ENCODE results near the gene SYT2. TPM values are rescaled to one million over a fixed set of nuclear protein-coding genes. Genes with fewer than 3 reads are reported as not detected.
"Not testable (repeated sequence)": the region's sequence is repeated elsewhere in the genome, so short reads cannot be mapped to it uniquely, and the experiment has no call there.

SYT2 gene
- total and polyA plus RNA-seq, 2 donors (not counting 1 experiment from before 2014, with no cell fraction given): 0.03 TPM; not detected in 1

DNA sequence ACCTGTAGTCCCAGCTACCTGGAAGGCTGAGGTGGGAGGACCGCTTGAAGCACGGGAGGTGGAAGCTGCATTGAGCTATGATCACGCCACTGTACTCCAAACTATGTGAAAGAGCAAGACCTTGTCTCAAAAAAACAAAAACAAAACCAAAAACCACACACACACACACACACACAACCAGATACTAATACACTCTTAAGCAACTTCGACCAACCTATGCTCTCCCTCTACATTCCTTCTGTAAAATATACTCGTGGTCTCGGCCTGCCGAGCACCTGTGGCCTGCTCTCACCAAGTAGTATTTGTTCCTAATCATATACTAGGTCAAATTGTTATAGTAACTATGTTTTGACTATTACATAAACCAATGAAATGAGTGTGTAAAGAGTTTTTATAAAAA, 13.5 kb upstream of the SYT2 start:
- Histone ChIP-seq H3K27ac (ENCODE audit: insufficient read depth, low read length) (no peak overlapping the region), H3K79me2 (ENCODE audit: control insufficient read depth, insufficient read depth, low read length) (no peaks in the 10 kb centered on the region), H3K36me3 (ENCODE audit: control insufficient read depth, insufficient read depth, low read length) (peaks cover 9% of the 10 kb centered on the region), H2AFZ (ENCODE audit: low read length) (no peak overlapping the region), H3K9me3 (ENCODE audit: control insufficient read depth, insufficient read depth, low read depth, low read length) (no peaks in the 10 kb centered on the region), H3K4me3 (replicated peaks in 1 of 4; ENCODE audit: control extremely low read depth in 1 of 4, insufficient read depth in 1 of 4, low read depth in 3 of 4, low read length in 4 of 4) (no peak overlapping the region), H3K4me1 (ENCODE audit: control insufficient read depth, extremely low read depth, insufficient read depth, low read length) (no peaks in the 10 kb centered on the region), H4K20me1 (ENCODE audit: control insufficient read depth, extremely low read depth, insufficient read depth, low read length) (no peaks in the 10 kb centered on the region), H3K27me3 (ENCODE audit: control insufficient read depth, insufficient read depth, low read length) (no peaks in the 10 kb centered on the region), H3K9ac (ENCODE audit: insufficient read depth, low read length) (no peak overlapping the region), H3K4me2 (ENCODE audit: extremely low read depth, insufficient read depth, low read length) (no peak overlapping the region)
- DNase-seq (ENCODE audit: low read depth in 2 of 2): no peak
- no peak for TF ChIP-seq EZH2 (IDR thresholded peaks at IDR 0.05; ENCODE audit: low read length, missing control alignments)
- TF ChIP-seq, protein P1, sequence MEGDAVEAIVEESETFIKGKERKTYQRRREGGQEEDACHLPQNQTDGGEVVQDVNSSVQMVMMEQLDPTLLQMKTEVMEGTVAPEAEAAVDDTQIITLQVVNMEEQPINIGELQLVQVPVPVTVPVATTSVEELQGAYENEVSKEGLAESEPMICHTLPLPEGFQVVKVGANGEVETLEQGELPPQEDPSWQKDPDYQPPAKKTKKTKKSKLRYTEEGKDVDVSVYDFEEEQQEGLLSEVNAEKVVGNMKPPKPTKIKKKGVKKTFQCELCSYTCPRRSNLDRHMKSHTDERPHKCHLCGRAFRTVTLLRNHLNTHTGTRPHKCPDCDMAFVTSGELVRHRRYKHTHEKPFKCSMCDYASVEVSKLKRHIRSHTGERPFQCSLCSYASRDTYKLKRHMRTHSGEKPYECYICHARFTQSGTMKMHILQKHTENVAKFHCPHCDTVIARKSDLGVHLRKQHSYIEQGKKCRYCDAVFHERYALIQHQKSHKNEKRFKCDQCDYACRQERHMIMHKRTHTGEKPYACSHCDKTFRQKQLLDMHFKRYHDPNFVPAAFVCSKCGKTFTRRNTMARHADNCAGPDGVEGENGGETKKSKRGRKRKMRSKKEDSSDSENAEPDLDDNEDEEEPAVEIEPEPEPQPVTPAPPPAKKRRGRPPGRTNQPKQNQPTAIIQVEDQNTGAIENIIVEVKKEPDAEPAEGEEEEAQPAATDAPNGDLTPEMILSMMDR (conservative IDR thresholded peaks at IDR 0.05 in 1 of 2, IDR thresholded peaks at IDR 0.05 in 1 of 2; ENCODE audit: low read depth in 1 of 2, low read length in 2 of 2): no peak

GRCh38 chr1:202723046-202723445, 12.8 kb upstream of the SYT2 start:
- not testable (repeated sequence) for H3K9me3 ChIP-seq (ENCODE audit: control insufficient read depth, insufficient read depth, low read depth, low read length); H3K27me3 ChIP-seq (ENCODE audit: control insufficient read depth, insufficient read depth, low read length); H3K27ac ChIP-seq (ENCODE audit: insufficient read depth, low read length); H3K4me2 ChIP-seq (ENCODE audit: extremely low read depth, insufficient read depth, low read length); H3K36me3 ChIP-seq (ENCODE audit: control insufficient read depth, insufficient read depth, low read length); H3K9ac ChIP-seq (ENCODE audit: insufficient read depth, low read length); DNase-seq (ENCODE audit: low read depth in 2 of 2); H2AFZ ChIP-seq (ENCODE audit: low read length); H3K79me2 ChIP-seq (ENCODE audit: control insufficient read depth, insufficient read depth, low read length); H3K4me3 ChIP-seq (replicated peaks in 1 of 4; ENCODE audit: control extremely low read depth in 1 of 4, insufficient read depth in 1 of 4, low read depth in 3 of 4, low read length in 4 of 4); H3K4me1 ChIP-seq (ENCODE audit: control insufficient read depth, extremely low read depth, insufficient read depth, low read length); H4K20me1 ChIP-seq (ENCODE audit: control insufficient read depth, extremely low read depth, insufficient read depth, low read length)

DNA sequence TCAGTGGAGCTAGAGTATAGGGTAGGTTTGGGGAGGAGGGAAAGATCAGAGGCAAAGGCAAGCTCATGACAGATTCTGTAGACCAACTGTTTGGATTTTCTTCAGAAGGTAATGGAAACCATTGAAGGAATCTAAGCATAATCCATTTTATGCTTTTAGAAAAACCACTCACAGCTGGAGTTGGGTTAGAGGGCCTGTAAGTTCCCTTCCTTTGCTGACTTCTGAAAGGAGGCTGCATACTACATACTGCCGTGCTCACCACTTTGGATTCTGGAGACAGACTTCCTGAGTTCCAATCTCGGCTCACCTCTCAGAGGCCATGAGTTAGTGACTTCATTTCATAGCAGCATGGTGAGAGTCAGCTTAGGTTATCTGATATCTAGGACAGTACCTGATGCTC, 6.4 kb upstream of the SYT2 start:
- Histone ChIP-seq H3K4me2 (ENCODE audit: extremely low read depth, insufficient read depth, low read length) (no peak overlapping the region), H3K4me3 (replicated peaks in 1 of 4; ENCODE audit: control extremely low read depth in 1 of 4, insufficient read depth in 1 of 4, low read depth in 3 of 4, low read length in 4 of 4) (no peak overlapping the region), H3K4me1 (ENCODE audit: control insufficient read depth, extremely low read depth, insufficient read depth, low read length) (no peaks in the 10 kb centered on the region), H3K79me2 (ENCODE audit: control insufficient read depth, insufficient read depth, low read length) (no peaks in the 10 kb centered on the region), H2AFZ (ENCODE audit: low read length) (no peak overlapping the region), H4K20me1 (ENCODE audit: control insufficient read depth, extremely low read depth, insufficient read depth, low read length) (no peaks in the 10 kb centered on the region), H3K9me3 (ENCODE audit: control insufficient read depth, insufficient read depth, low read depth, low read length) (no peaks in the 10 kb centered on the region), H3K36me3 (ENCODE audit: control insufficient read depth, insufficient read depth, low read length) (no peaks in the 10 kb centered on the region), H3K27ac (ENCODE audit: insufficient read depth, low read length) (no peak overlapping the region), H3K27me3 (ENCODE audit: control insufficient read depth, insufficient read depth, low read length) (peaks cover 33% of the 10 kb centered on the region), H3K9ac (ENCODE audit: insufficient read depth, low read length) (no peak overlapping the region)
- no peak for DNase-seq (ENCODE audit: low read depth in 2 of 2)
- TF ChIP-seq, protein P1 (conservative IDR thresholded peaks at IDR 0.05 in 1 of 2, IDR thresholded peaks at IDR 0.05 in 1 of 2; ENCODE audit: low read depth in 1 of 2, low read length in 2 of 2): no peak
- no peak for TF ChIP-seq EZH2 (IDR thresholded peaks at IDR 0.05; ENCODE audit: low read length, missing control alignments)

GRCh38 chr1:202714202-202714601, 3.9 kb upstream of the SYT2 start:
- not testable (repeated sequence) for H3K9me3 ChIP-seq (ENCODE audit: control insufficient read depth, insufficient read depth, low read depth, low read length); DNase-seq (ENCODE audit: low read depth in 2 of 2); H3K79me2 ChIP-seq (ENCODE audit: control insufficient read depth, insufficient read depth, low read length); H2AFZ ChIP-seq (ENCODE audit: low read length); H3K36me3 ChIP-seq (ENCODE audit: control insufficient read depth, insufficient read depth, low read length); H4K20me1 ChIP-seq (ENCODE audit: control insufficient read depth, extremely low read depth, insufficient read depth, low read length); H3K4me2 ChIP-seq (ENCODE audit: extremely low read depth, insufficient read depth, low read length); H3K4me3 ChIP-seq (replicated peaks in 1 of 4; ENCODE audit: control extremely low read depth in 1 of 4, insufficient read depth in 1 of 4, low read depth in 3 of 4, low read length in 4 of 4); H3K9ac ChIP-seq (ENCODE audit: insufficient read depth, low read length); H3K27ac ChIP-seq (ENCODE audit: insufficient read depth, low read length); H3K4me1 ChIP-seq (ENCODE audit: control insufficient read depth, extremely low read depth, insufficient read depth, low read length)
- peaks cover 56% of the 10 kb centered on the region for H3K27me3 ChIP-seq (ENCODE audit: control insufficient read depth, insufficient read depth, low read length)
